HepG2 (cell line): ENCODE data around the gene GRAMD1A. TPM values are rescaled to one million over a fixed set of nuclear protein-coding genes. Genes with fewer than 3 reads are reported as not detected.
A peak's percentile ranks its signal among the peaks of the same experiment; 100 is the strongest.

Experiments
- BCL3 ChIP-seq: sonication (generic); formaldehyde crosslinking; IDR thresholded peaks from 2 replicates; pipeline ENCODE4 v1.5.1; 2020; ENCODE audit warnings: mild to moderate bottlenecking, missing genetic modification reagents, moderate library complexity
- EP300 ChIP-seq, 3 experiments: sonication (generic) in 1 of 3; formaldehyde crosslinking in 1 of 3; IDR thresholded peaks; 2 replicates each; pipeline versions ENCODE4 v1.5.1 to v1.6.1; 2011 to 2020; ENCODE audit warnings: low read depth in 2 of 3, low read length in 2 of 3, borderline replicate concordance in 1 of 3, improper control_type of control experiment in 1 of 3, mild to moderate bottlenecking in 1 of 3, missing genetic modification reagents in 1 of 3, moderate library complexity in 1 of 3
- HNRNPL ChIP-seq: fragments of 200-400 bp; formaldehyde crosslinking; IDR thresholded peaks from 2 replicates; pipeline ENCODE4 v1.6.1; 2017; ENCODE audit warnings: mild to moderate bottlenecking, low read depth, low read length
- KLF13 ChIP-seq: sonication (generic); formaldehyde crosslinking; IDR thresholded peaks from 2 replicates; pipeline ENCODE4 v1.4.0; 2020; ENCODE audit warnings: mild to moderate bottlenecking, missing genetic modification reagents
- MED8 ChIP-seq: sonication (generic); formaldehyde crosslinking; IDR thresholded peaks from 2 replicates; pipeline ENCODE4 v1.8.1; 2023; ENCODE audit warnings: mild to moderate bottlenecking, missing genetic modification reagents; ENCODE audit not compliant: insufficient replicate concordance
- MLX ChIP-seq: IDR thresholded peaks from 2 replicates; pipeline ENCODE4 v1.6.1; 2016
- MZF1 ChIP-seq: sonication (generic); formaldehyde crosslinking; IDR thresholded peaks from 2 replicates; pipeline ENCODE4 v1.8.1; 2023; ENCODE audit warnings: mild to moderate bottlenecking, missing genetic modification reagents, borderline replicate concordance
- PAX8 ChIP-seq: sonication (generic); formaldehyde crosslinking; IDR thresholded peaks from 2 replicates; pipeline ENCODE4 v1.8.0; 2022; ENCODE audit warnings: mild to moderate bottlenecking, missing genetic modification reagents, borderline replicate concordance
- PBX2 ChIP-seq: IDR thresholded peaks from 2 replicates; pipeline ENCODE4 v1.6.1; 2016; ENCODE audit warnings: control low read depth
- PHF20 ChIP-seq: sonication (generic); formaldehyde crosslinking; IDR thresholded peaks from 2 replicates; pipeline ENCODE4 v1.5.0; 2020; ENCODE audit warnings: mild to moderate bottlenecking, missing genetic modification reagents
- POLR2AphosphoS5 ChIP-seq: IDR thresholded peaks from 2 replicates; pipeline ENCODE4 v1.6.1; 2012; ENCODE audit warnings: low read depth, low read length
- SMC3 ChIP-seq: IDR thresholded peaks from 2 replicates; pipeline ENCODE4 v1.6.1; 2011; ENCODE audit warnings: low read length, improper control_type of control experiment
- SOX13 ChIP-seq, 3 experiments: fragments of 450-650 bp in 1 of 3; sonication (generic) in 1 of 3; formaldehyde crosslinking in 1 of 3; IDR thresholded peaks in 2 of 3; conservative IDR thresholded peaks in 1 of 3; 2 replicates each; pipeline versions ENCODE4 v1.5.0 to v1.6.1; 2016 to 2020; ENCODE audit warnings: antibody characterized with exemption in 1 of 3, mild to moderate bottlenecking in 1 of 3, missing compliant biosample characterization in 1 of 3, missing genetic modification reagents in 1 of 3, moderate library complexity in 1 of 3
- ZBTB37 ChIP-seq: sonication (generic); formaldehyde crosslinking; IDR thresholded peaks from 2 replicates; pipeline ENCODE4 v1.4.0; 2020; ENCODE audit warnings: mild to moderate bottlenecking, missing genetic modification reagents
- ZBTB42 ChIP-seq: sonication (generic); formaldehyde crosslinking; IDR thresholded peaks from 2 replicates; pipeline ENCODE4 v1.5.0; 2020; ENCODE audit warnings: mild to moderate bottlenecking, missing genetic modification reagents
- ZEB1 ChIP-seq: IDR thresholded peaks from 2 replicates; pipeline ENCODE4 v1.6.1; 2012; ENCODE audit warnings: mild to moderate bottlenecking, low read depth, inconsistent platforms; ENCODE audit not compliant: insufficient replicate concordance
- ZNF260 ChIP-seq: sonication (generic); formaldehyde crosslinking; IDR thresholded peaks from 2 replicates; pipeline ENCODE4 v1.4.0; 2020; ENCODE audit warnings: missing genetic modification reagents, low read depth, mild to moderate bottlenecking, borderline replicate concordance
- ZSCAN22 ChIP-seq: sonication (generic); formaldehyde crosslinking; IDR thresholded peaks from 2 replicates; pipeline ENCODE4 v1.4.0; 2020; ENCODE audit warnings: mild to moderate bottlenecking, missing genetic modification reagents
- polyA plus RNA-seq, 8 experiments: library from polyadenylated mRNA; depleted of rRNA in 3 of 8; stranded (reverse) in 7 of 8; unstranded in 1 of 8; fragments of >200 nt; fragmentation: Illumina TruSeq in 4 of 8; extraction: Trizol in 4 of 8; gene quantifications; 2 replicates each; pipeline versions ENCODE4 v1.2.1 to v1.2.3, GENCODE V29; 2011 to 2016; ENCODE audit warnings: low read depth in 4 of 8, missing spikeins in 1 of 8, mixed read lengths in 1 of 8; ENCODE audit not compliant: insufficient read depth in 1 of 8
- total RNA-seq, 5 experiments: library from RNA; depleted of rRNA; stranded (reverse); fragments of >200 nt; fragmentation: Illumina TruSeq; extraction: Trizol; gene quantifications; 2 replicates each; pipeline ENCODE4 v1.2.3, GENCODE V29; 2016; ENCODE audit warnings: low read depth in 1 of 5
- TF ChIP-seq, protein P1 (sequence below): sonication (generic); formaldehyde crosslinking; IDR thresholded peaks from 2 replicates; pipeline ENCODE4 v1.4.0; 2020; ENCODE audit warnings: missing genetic modification reagents

The GRAMD1A gene
- total and polyA plus RNA-seq, 2 of the 13 experiments (the other 11 are each of a cell fraction or from before 2014, with no cell fraction given): 14.7 to 181 TPM

GRCh38 chr19:35045667-35046300, 45.7 kb downstream of the GRAMD1A start (continued):
- no peak for TF ChIP-seq ZBTB42 (CRISPR knock-in tag)
- no peak for TF ChIP-seq MZF1
- TF ChIP-seq PBX2: no peak
- no peak for TF ChIP-seq ZBTB37 (CRISPR knock-in tag)
- TF ChIP-seq SMC3: no peak
- no peak for TF ChIP-seq ZNF260
- TF ChIP-seq BCL3 (CRISPR knock-in tag): no peak
- TF ChIP-seq KLF13 (CRISPR knock-in tag): no peak
- TF ChIP-seq HNRNPL: 0 out of 2 replicates have a peak, but pooled peaks have one; percentile 9
- TF ChIP-seq PAX8 (CRISPR knock-in tag): no peak
- TF ChIP-seq, protein P1, sequence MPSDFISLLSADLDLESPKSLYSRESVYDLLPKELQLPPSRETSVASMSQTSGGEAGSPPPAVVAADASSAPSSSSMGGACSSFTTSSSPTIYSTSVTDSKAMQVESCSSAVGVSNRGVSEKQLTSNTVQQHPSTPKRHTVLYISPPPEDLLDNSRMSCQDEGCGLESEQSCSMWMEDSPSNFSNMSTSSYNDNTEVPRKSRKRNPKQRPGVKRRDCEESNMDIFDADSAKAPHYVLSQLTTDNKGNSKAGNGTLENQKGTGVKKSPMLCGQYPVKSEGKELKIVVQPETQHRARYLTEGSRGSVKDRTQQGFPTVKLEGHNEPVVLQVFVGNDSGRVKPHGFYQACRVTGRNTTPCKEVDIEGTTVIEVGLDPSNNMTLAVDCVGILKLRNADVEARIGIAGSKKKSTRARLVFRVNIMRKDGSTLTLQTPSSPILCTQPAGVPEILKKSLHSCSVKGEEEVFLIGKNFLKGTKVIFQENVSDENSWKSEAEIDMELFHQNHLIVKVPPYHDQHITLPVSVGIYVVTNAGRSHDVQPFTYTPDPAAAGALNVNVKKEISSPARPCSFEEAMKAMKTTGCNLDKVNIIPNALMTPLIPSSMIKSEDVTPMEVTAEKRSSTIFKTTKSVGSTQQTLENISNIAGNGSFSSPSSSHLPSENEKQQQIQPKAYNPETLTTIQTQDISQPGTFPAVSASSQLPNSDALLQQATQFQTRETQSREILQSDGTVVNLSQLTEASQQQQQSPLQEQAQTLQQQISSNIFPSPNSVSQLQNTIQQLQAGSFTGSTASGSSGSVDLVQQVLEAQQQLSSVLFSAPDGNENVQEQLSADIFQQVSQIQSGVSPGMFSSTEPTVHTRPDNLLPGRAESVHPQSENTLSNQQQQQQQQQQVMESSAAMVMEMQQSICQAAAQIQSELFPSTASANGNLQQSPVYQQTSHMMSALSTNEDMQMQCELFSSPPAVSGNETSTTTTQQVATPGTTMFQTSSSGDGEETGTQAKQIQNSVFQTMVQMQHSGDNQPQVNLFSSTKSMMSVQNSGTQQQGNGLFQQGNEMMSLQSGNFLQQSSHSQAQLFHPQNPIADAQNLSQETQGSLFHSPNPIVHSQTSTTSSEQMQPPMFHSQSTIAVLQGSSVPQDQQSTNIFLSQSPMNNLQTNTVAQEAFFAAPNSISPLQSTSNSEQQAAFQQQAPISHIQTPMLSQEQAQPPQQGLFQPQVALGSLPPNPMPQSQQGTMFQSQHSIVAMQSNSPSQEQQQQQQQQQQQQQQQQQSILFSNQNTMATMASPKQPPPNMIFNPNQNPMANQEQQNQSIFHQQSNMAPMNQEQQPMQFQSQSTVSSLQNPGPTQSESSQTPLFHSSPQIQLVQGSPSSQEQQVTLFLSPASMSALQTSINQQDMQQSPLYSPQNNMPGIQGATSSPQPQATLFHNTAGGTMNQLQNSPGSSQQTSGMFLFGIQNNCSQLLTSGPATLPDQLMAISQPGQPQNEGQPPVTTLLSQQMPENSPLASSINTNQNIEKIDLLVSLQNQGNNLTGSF (CRISPR knock-in tag): no peak
- TF ChIP-seq MED8: no peak
- TF ChIP-seq EP300 (IDR thresholded peaks at IDR 0.05; ENCODE audit: low read depth in 2 of 2, low read length in 2 of 2): no peak
- no peak for TF ChIP-seq EP300 (CRISPR knock-in tag; IDR thresholded peaks at IDR 0.05; ENCODE audit: borderline replicate concordance)
- TF ChIP-seq ZEB1: no peak
- TF ChIP-seq SOX13 (IDR thresholded peaks at IDR 0.05): no peak
- no peak for TF ChIP-seq SOX13 (CRISPR knock-in tag; conservative IDR thresholded peaks at IDR 0.05 in 1 of 2, IDR thresholded peaks at IDR 0.05 in 1 of 2)
- TF ChIP-seq POLR2AphosphoS5: peak; percentile 34; the same call in 1 of the 2 replicates
- no peak for TF ChIP-seq ZSCAN22 (CRISPR knock-in tag)
- TF ChIP-seq MLX: no peak
- TF ChIP-seq PHF20 (CRISPR knock-in tag): no peak
